Endothelial cell of umbilical vein (primary cell): ENCODE results near the gene TSC22D1.

Experiments
- EZH2 ChIP-seq: IDR thresholded peaks from 2 replicates; pipeline ENCODE4 v1.6.1; 2012; ENCODE audit warnings: borderline replicate concordance, low read depth, mild to moderate bottlenecking, moderate library complexity, low read length, inconsistent platforms; ENCODE audit not compliant: severe bottlenecking
- FOS ChIP-seq: IDR thresholded peaks from 2 replicates; pipeline ENCODE4 v1.6.1; 2011; ENCODE audit warnings: mild to moderate bottlenecking, low read length, moderate library complexity, borderline replicate concordance; ENCODE audit not compliant: insufficient read depth
- GATA2 ChIP-seq: IDR thresholded peaks from 2 replicates; pipeline ENCODE4 v1.7.0; 2011; ENCODE audit warnings: low read depth, mild to moderate bottlenecking, moderate library complexity, mixed read lengths, low read length; ENCODE audit not compliant: insufficient read length, insufficient read depth
- JUN ChIP-seq: IDR thresholded peaks from 2 replicates; pipeline ENCODE4 v1.6.1; 2011; ENCODE audit warnings: borderline replicate concordance, low read depth; ENCODE audit not compliant: insufficient read length, insufficient read depth
- MYC ChIP-seq: IDR thresholded peaks from one replicate; pipeline ENCODE4 v1.6.1; 2011; ENCODE audit warnings: mild to moderate bottlenecking, low read depth, low read length
- POLR2A ChIP-seq: IDR thresholded peaks from 2 replicates; pipeline ENCODE4 v1.6.1; 2012; ENCODE audit warnings: low read depth, mild to moderate bottlenecking, control low read depth, low read length
- TF ChIP-seq, protein P1 (sequence below), 2 donors: IDR thresholded peaks; 1 replicate in 1 of 2; 2 replicates in 1 of 2; pipeline ENCODE4 v1.5.1; 2011; ENCODE audit warnings: low read length in 2 of 2, mild to moderate bottlenecking in 2 of 2, moderate library complexity in 2 of 2, control low read depth in 1 of 2, inconsistent platforms in 1 of 2, low read depth in 1 of 2; ENCODE audit not compliant: insufficient read depth in 1 of 2; ENCODE audit errors: extremely low read depth in 1 of 2
- TF ChIP-seq, protein P2 (sequence below): IDR thresholded peaks from 2 replicates; pipeline ENCODE4 v1.6.1; 2011; ENCODE audit not compliant: insufficient read depth, insufficient read length

DNA sequence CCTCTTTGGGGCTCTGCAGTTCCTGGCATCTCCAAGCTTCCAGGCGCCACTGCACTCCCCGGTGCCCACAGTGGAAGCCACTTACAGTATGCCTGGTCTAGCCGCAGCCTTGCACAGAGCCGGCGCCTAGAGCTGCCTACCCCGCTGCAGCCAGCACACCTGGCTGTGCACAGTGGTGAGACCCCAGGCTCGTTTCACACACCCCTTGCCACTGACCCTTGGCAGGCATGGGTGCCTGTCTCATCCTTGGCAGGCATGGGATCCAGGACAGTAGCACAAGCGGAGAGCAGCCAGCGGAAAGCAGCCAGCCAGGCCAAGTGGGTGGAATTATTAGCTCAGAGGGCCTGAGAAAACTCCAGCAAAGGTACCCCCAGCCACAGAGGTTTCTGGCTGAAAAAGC, 116.5 kb downstream of the TSC22D1 start:
- TF ChIP-seq, protein P1, sequence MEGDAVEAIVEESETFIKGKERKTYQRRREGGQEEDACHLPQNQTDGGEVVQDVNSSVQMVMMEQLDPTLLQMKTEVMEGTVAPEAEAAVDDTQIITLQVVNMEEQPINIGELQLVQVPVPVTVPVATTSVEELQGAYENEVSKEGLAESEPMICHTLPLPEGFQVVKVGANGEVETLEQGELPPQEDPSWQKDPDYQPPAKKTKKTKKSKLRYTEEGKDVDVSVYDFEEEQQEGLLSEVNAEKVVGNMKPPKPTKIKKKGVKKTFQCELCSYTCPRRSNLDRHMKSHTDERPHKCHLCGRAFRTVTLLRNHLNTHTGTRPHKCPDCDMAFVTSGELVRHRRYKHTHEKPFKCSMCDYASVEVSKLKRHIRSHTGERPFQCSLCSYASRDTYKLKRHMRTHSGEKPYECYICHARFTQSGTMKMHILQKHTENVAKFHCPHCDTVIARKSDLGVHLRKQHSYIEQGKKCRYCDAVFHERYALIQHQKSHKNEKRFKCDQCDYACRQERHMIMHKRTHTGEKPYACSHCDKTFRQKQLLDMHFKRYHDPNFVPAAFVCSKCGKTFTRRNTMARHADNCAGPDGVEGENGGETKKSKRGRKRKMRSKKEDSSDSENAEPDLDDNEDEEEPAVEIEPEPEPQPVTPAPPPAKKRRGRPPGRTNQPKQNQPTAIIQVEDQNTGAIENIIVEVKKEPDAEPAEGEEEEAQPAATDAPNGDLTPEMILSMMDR (IDR thresholded peaks at IDR 0.05; ENCODE audit: extremely low read depth in 1 of 2, insufficient read depth in 1 of 2, low read depth in 1 of 2, low read length in 2 of 2) = no peak
- no peak for TF ChIP-seq MYC
- TF ChIP-seq FOS = no peak
- TF ChIP-seq EZH2 = no peak
- no peak for TF ChIP-seq GATA2
- TF ChIP-seq POLR2A = no peak
- TF ChIP-seq, protein P2, sequence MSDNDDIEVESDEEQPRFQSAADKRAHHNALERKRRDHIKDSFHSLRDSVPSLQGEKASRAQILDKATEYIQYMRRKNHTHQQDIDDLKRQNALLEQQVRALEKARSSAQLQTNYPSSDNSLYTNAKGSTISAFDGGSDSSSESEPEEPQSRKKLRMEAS = no peak
- TF ChIP-seq JUN = no peak
